NCI-H345 treated with DMSO at 0.1 percent for 48 hours (cell line): ENCODE measurements around the gene WNT1.

ENCODE experiments used
- DNase-seq: peaks from one replicate; lab custom pipeline; 2025; ENCODE audit not compliant: unreplicated experiment; lab: John Stamatoyannopoulos, UW

WNT1 gene

DNA sequence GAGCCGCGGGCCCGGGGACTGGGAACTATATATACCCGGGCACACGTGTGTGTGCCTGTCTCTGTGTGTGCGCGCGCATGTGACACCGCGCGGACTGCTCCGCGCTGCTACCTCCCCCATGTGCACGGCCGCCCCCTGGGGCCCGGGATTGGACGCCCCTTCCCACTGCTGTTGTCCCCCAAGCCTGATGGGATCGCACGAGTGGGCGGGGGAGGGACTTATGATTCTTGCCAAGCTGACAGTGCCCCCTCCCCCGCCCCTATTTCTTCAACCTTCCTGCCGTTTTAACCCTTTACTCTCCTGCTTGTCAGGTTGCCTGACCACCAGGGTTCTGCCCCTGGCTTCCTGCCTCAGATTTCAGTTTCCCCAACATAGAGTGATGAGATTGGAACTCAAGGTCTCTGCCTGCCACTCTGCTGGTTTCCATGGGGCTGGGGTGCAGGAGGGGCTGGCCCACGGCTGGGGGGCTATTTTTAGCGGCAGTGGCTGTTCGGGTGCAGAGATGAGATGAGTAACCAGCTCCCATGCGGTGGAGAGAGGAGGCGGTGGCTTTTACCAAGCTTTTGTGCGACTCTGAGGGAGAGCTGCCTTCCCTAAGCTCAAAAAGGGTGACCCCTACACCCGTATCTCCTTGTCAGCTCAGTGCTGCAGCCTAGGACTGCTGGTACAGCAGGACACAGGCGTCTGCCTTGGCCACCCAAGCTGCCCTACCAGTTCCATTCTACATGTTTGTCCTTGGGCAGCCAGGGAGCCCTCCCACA lies 21.4 kb downstream of the WNT1 start, which contains the start of gene DDN:
Gene DDN (minus strand): TSS at position 5 of the 761 bp plus-strand sequence. CDS start 88 bp downstream, outside the sequence.
- DNase-seq, result no peak

- no peak for DNase-seq
Measured at GRCh38 chr12:49000346-49000745, 22.2 kb downstream of the WNT1 start.

DNA sequence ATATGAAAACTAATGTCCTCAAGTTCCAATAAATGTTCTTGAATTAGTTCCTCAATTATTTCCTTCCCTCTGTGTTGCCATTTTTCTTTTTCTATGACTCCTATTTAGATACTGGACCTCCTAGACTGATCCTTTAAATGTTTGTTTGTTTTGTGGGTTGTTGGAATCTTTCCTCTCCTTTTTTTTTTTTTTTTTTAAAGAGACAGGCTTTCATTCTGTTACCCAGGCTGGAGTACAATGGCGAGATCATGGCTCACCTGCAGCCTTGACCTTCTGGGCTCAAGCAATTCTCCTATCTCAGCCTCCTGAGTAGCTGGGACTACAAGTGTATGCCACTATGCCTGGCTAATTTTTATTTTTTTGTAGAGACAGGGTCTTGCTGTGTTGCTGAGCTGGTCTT lies 30.8 kb downstream of the WNT1 start:
- DNase-seq, result no peak

GRCh38 chr12:49010092-49010668 lies 32.1 kb downstream of the WNT1 start:
- no peak for DNase-seq

DNA sequence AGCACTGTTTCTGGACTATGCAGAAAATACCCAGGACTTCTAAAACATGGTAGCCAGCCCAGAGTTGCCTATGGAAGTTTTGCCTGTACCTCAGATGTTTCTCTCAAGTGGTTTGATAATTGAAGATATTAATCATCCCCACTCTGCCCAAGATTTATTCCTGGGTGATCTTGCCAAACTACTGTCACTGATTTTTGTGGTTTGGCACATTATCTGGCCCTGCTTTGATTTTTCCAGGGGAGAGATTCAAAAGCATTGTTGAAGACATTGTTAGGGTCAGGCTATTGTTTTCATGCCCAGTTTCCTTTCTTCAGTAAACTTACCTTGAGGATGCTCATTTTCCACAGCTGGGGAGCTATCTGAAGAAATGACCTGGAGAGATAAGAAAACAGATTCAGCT lies 34.6 kb downstream of the WNT1 start:
- DNase-seq, result no peak

- DNase-seq, result no peak
Measured at GRCh38 chr12:49013428-49013827, 35.3 kb downstream of the WNT1 start.

GRCh38 chr12:49014547-49014946 lies 36.4 kb downstream of the WNT1 start:
- no peak for DNase-seq

GRCh38 chr12:49015196-49015595 lies 37.1 kb downstream of the WNT1 start:
- DNase-seq, result no peak

- DNase-seq, result no peak
Measured at GRCh38 chr12:49017891-49018260, 39.8 kb downstream of the WNT1 start.

GRCh38 chr12:49018261-49019119 lies 40.4 kb downstream of the WNT1 start, which contains the start of gene PRKAG1:
PRKAG1 (minus strand) TSS chr12:49018776; CDS start chr12:49018740, 36 bp downstream.
- peak; percentile 52 for DNase-seq

GRCh38 chr12:49019120-49019430 lies 41.0 kb downstream of the WNT1 start:
- DNase-seq, result no peak

- no peak for DNase-seq
Measured at GRCh38 chr12:49019443-49020324, 41.6 kb downstream of the WNT1 start.

DNA sequence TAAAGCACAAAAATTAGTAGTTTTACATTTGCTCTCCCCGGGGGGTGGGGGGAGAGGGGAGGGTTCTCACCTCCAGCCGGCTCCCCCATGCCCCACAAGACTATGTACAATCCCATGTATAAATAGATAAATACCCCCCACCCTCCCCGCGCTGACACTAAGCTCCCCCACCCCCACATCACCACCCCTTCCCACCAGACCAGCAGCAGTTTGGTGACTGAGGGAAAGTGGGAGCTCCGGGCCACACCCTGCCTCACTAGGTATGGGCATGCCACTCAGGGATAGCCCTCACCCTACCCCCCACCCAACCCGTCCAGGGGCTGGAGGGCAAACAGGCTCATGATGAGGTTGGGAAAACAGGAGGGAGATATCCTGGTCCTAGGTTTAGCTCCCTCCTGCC lies 42.3 kb downstream of the WNT1 start:
- DNase-seq, result no peak

DNA sequence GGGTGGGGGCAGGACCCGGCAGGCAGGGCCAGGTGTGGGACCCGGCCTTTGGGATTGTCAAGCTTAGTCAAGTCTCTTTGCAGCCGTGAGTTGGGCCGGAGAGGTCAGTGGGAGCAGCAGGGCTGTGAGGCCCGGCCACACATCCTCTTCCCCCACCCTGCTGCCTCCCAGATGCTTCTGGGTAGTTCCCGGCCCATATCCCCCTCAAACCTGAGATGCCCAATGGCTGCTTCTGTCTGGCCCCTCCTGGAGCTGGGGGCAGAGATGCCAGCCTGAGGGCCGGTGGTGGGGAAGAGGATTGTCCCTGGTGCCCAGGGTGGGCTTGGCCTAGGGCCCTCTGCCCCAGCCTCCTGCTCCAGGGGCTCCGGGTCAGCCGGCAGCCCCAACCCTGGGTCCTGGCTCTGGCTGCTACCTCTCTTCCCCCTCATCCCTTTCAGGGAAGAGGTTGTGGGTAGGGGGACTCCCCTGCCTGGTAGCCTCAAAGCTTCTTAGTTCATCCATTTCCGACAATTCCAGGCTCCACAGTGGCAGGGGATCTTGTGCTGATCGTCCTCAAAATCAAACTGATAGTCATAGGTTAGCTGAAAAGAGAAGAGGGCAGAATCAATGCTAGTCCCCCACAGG lies 43.3 kb downstream of the WNT1 start:
- DNase-seq, result no peak

- DNase-seq, result no peak
Measured at GRCh38 chr12:49022558-49023178, 44.5 kb downstream of the WNT1 start.

DNA sequence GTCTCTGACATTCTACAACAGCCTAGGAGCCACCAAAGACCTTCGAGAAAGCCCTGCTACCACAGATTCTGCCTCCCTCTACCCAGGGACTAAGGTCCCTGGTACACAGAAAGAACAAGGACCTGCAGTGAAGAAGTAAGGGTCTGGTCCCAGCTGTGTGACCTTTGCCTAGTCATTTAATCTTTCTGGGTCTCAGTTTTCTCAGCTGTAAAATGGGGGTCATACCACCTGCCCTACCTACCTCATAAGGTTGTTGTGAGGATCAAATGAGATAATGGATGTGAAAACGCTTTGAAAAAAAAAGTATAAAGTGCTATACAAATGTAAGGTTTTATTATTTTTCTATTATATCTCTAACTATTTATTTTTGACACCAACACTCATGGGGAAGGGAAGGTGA lies 45.7 kb downstream of the WNT1 start:
- no peak for DNase-seq

DNA sequence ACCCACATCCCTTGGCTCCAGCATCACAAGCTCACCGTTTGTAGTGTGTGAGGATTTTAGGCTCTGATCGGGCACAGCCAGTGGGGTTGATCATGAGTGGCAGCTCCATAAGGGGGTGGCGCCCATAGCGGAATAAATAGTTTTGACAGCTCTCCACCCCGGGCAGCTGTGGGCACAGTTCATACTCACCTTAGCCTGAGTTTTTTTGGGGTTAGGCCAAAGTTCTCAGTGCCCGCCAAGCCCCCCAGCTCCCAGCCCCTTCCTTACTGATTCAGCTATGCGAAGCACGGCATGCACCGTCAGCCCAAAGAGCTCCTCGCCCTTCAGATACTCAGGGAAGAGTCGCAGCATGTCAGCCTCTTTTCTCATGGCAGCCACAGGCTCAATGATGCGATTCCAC lies 46.4 kb downstream of the WNT1 start:
- no peak for DNase-seq

DNA sequence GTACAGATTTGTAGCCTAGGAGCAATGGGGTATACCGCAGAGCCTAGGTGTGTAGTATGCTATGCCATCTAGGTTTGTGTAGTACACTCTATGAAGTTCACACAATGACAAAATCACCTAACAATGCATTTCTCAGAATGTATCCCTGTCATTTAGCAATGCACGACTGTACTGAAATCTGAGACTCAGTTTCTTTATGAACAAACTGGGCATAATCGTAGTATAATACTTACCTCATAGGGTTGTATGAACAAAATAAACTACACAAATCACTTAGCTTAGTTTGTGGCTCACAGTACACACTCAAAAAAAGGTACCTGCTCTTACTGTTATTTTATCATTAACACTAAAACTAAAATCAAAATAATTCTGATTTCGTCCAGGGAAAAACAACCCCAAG lies 47.3 kb downstream of the WNT1 start:
- DNase-seq, result no peak

- no peak for DNase-seq
Measured at GRCh38 chr12:49026101-49026500, 48.0 kb downstream of the WNT1 start.
